HG03521 (cell line): Measurements from ENCODE around the gene CERS6.
"Not testable (repeated sequence)": the region's sequence is repeated elsewhere in the genome, so short reads cannot be mapped to it uniquely, and the experiment has no call there.

Source experiments
- ATAC-seq: cut with Tn5 transposase; IDR thresholded peaks from one replicate; pipeline ENCODE4 v1.9.1; 2021; ENCODE audit warnings: mild to moderate bottlenecking, moderate library complexity; ENCODE audit not compliant: unreplicated experiment

Gene CERS6

DNA sequence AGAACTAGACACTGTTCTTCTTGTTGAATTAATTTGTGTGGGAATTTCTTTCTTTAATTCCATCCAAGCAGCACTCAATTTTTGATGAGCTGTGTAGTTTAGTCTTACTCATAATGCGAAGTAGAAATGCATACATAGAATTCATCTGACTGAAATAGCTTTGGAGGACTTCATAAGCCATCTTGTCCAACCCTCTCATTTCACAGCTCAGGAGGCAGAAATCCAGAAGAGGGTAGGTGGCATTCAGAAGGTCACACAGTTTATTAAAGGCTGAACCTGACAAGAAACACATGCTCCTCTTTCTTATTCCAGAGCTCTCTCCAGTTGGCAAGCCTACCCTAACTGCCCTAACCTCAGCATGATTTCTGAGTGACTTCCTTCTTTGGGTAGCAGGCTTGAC lies 177.1 kb downstream of the CERS6 start:
- no peak for ATAC-seq

DNA sequence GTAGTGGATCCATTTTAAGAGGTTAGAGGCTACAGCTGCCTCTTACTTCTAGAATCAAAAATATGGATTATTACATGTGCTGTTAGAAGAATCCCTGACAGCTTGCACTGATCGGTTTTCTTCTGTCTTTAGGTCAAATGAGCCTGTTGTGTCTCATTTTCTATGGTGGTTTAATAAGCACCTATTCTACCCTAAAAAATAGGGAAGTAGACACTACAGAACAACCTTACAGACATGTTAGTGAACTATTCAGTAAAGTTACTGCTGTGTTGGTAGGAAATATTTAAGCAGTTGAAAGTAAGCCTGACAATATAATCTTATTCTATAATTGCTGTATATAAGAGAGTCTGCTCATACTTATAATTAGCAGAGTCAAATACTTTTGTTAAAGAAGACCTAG lies 177.8 kb downstream of the CERS6 start:
- peak; percentile 41 for ATAC-seq

DNA sequence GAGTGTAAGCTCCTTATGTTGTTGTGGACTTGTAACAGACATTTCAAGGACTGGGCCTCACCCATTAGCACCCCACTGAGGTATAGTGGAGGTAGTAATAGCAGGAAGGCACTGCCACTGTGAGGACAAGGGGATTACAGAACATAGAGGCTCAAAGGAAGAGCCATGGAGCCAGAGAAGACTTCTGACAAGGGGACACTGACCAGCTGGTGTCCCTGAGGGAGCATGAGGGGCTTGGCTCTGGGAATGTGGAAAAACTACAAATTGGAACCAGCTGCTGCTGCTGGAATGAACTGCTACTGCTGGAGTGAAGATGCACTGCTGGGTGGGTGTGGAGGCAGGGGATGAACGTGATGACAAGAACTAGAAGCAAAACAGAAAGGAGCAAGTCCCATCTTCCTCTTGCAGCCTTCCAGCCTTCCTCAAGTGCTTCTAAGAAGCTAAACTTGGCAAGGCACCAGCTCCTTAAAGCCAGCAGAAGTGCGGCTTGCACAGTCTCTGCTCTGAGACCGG lies 179.0 kb downstream of the CERS6 start:
- no peak for ATAC-seq

DNA sequence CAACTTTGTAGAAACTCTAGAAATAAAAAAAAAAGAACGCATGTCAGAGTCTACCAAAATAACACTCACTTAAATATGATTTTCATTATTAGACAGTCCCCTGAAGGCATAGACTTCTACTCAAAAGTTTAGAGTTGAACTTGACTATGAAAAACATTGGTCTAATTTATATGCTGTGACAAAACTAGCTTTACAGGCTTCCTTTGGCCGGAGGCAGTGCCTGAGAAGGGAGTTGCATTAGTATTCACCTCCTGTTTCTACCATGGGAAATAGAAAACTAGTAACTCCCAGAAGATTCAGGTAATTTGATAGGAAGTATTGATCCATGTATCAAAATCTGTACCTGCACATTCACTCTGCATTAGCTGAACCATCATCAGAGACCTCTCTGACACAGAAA lies 182.9 kb downstream of the CERS6 start:
- ATAC-seq = no peak

DNA sequence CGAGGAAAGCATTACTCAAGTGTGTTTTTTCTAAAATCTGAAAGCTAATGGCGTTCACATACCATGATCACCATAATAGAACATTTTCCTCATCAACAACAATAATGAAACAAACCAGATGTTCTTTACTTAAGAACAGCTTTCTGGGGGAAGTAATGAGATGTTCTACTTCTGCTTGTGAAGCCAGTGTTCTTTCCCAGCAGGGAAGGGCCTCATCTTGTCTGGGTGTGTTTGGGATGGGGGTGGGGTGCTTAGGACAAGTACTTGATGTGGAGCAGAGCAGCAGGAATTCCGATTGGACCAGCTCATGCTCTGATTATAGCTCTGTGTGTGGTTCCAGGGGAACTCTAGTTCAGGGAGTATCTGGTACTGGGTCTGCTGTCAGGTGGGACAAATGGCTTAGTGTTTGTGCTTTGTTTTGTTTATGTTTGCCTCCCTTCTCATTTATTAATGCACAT lies 183.4 kb downstream of the CERS6 start:
- no peak for ATAC-seq

DNA sequence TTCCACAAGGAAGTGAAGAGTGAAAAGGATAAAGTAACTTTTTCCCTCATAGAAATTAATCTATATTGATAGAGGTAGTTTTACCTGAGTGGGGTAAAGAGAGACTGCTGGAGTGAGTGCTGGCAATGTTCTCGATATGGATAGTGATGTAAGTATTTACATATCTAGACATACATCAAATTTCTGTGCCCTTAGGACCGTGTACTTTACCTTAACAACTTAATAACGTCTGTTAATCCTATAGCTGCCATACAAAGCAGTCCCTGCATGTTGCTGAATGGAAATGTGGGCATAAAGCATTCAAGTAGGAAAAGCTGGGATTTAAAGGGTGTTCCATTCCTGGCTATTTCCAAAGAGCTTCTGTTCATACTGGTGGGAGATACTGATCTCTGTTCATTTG lies 184.0 kb downstream of the CERS6 start:
- ATAC-seq = no peak

DNA sequence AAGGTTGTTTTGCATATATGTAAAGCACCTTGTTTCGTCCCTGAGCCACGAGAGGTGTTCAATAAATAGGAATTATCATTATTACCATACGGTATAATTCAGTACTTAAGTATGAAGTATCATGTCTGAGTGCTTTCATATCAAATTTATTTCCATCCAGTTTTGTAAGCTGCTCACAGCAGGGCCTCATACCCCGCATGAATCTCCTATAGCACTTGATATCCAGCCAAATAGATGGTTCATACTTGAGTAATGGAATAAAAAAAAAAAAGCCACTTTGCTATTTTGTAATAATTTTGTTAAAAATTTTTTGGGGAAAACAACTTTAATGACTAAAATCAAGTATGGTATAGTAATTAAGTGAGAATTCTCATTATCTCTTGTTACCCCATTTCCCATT lies 185.6 kb downstream of the CERS6 start:
- no peak for ATAC-seq

DNA sequence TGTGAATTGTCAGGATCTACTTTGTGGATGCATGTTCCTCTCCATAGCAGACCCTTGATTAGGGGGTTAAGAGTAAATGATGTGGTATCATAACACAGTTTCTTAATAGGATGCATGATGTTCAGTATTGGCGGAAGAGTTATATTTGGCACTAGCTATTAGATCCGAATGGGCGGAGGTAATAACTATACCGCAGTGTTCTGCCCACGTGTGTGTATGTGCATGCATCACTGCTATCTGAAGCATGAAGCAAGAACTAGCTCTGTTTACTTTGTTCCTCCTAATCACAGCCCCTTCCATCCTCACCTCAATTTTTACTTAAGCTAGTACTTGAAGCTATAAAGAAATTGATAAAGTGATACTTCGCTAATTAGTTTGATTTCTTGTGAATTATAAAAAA lies 186.8 kb downstream of the CERS6 start:
- ATAC-seq = no peak

DNA sequence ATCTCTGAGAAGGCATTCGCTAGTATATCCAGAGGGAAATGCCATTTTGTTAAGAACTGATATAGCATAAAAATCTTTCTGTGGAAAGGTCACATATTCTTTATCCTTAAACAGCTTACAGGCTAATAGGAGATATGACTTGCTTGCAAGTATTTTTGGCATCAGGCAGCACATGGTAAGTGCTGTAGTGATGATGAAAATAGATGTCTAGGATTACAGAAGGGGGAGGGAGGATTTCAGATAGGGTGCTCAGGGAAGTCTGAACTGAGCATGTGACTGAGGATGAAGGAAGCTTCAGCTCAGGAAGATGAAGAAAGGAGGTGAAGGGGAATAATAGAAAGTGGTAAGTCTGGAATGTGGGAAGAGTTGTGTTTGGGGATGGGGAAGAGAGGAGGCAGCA lies 187.9 kb downstream of the CERS6 start:
- no peak for ATAC-seq

DNA sequence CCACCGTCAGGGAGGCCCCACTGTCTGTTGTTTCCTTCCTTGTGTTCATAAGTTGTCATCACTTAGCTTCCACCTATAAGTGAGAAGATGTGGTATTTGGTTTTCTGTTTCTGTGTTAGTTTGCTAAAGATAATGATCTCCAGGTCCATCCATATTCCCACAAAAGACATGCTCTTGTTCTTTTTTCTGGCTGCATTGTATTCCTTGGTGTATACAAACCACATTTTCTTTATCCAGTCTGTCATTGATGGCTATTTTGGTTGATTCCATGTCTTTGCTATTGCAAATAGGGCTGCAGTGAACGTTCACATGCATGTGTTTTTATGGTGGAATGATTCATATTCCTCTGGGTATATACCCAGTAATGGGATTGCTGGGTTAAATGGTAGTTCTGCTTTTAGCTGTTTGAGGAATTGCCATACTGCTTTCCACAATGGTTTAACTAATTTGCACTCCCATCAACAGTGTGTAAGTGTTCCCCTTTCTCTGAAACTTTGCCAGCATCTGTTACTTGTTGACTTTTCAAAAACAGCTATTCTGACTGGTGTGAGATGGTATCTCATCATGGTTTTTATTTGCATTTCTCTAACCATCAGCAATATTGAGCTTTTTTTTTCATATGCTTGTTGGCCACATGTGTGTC lies 189.7 kb downstream of the CERS6 start:
- no peak for ATAC-seq

DNA sequence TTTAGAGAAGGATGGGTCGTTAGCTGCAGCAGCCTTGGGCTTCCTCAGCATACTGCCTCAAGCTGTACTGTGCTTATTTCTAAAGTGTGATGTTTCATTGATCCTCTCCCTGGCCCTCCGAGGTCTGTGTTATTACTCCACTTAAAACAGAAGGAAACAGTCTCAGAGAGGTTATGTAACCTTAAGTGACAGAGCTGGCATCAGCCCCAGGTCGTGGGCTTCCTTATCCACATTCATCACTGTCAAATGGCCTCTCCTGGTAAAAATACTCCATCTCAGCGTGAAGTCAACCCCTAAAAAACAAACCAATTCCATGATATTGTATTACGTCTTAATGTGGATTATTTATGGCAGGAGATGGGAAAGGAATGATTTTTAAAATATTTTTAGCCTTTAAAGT lies 193.0 kb downstream of the CERS6 start:
- ATAC-seq = no peak

DNA sequence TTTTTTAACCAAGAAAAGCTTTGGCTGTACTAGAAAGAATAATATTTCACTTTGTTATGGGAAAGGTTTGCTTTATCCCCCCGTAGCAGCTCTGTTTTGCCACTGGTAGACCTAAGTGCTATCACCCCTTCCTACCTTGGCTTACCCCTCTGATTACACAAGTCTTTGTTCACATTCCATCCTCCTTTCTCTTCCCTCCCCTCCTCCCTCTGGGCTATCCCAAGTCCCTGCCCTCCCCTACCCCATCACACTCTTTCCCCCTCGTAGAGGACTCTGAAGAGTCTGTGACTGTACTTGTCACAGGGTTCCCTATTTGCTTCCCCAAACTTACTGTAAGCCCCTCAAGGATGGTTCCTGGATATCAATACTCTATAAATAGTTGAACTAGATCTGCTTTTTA lies 193.5 kb downstream of the CERS6 start:
- ATAC-seq = no peak

DNA sequence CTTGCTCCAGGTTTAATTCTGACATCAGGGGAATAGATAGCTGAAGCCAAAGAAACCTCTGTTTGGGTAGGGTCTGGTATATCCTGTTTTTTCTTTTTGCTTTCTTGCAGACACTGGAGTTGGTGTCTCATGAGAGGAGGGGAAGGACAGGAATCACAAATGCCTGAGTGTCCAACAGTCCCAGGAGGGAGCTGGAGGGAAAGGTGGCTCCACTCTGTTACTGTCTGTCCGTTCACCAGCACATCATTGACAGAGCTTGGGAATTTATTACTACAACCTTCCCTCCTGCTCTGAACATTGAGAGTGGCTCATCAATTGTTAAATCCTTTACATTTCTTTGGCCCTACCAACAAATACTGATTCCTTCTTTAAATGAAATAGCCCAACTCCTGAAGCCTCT lies 194.1 kb downstream of the CERS6 start:
- ATAC-seq = no peak

DNA sequence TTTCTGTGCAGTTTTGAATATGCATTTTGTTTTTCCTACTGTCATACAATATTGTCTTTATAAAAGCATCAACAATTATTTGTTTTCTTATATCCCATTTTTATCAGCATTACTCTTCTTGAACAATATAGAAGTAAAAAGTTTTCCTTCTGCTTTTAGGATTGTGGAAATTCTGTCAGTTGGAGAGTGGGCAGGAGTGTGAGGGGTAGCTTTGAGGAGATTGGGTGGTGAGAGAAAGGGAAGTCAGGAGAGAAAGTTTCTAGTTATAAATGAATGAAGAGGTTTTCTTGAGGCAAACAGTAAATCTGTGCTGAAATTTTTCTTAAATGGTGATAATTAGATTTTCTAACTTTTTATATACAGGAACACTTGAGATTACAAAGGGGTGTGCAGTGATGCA lies 194.7 kb downstream of the CERS6 start:
- ATAC-seq = no peak

DNA sequence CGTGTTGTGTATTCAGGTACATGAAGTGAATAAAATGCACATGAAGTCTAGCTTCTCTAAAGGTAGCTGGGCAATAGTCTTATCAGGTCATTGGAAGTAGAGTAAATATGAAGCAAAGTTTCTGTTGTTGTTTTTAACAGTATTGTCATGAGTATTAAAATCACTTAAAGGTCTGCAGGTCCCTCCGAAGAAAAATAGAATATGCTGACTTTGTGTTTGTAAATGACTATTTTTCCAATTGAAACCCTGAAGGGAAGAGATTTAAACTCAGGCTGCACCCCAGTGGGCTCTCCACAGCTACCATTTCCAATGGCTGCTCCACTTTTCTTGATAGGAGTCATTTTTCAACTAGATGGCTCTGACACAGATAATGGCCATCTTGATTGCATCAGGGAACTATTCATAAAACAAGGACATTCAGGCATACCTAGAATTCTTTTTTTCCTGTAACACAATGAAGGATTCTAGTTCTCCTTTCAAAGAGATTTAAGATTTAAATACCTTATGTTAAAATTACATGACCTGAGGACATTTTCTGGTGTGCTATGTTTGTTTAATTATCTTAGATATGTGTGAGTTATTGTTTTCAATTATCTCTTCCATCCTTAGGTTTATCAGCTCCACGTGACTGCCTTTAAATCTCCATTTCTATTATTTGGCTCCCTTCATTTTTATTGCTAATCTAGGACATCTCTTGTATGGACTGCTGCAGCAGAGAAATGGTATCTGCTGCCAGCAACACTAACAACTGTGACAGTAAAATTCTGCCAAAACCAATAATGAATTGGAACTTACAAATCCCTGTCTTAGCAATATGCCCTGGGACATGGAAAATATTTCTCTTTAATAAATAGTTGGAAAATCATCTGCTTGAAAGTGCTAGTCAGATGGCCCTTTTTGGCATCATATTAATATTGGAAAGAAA lies 197.2 kb downstream of the CERS6 start:
- no peak for ATAC-seq

DNA sequence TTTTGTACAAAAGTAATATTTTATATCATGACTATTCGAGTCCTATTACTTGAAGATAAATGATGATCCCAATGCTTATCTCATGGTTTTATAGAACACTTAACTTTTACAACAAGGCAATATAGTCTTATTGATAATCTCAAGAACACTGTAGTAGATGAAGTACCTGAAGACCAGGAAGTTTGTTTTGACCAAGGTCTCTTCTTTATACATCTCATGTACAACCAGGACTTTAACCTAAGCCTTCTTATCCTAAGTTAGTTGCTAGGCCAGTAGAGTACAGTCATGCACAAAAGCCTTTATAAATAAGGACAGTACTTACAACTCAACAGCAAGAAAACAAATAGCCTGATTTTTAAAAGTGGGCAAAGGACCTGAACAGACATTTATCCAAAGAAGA lies 198.6 kb downstream of the CERS6 start:
- ATAC-seq = no peak

DNA sequence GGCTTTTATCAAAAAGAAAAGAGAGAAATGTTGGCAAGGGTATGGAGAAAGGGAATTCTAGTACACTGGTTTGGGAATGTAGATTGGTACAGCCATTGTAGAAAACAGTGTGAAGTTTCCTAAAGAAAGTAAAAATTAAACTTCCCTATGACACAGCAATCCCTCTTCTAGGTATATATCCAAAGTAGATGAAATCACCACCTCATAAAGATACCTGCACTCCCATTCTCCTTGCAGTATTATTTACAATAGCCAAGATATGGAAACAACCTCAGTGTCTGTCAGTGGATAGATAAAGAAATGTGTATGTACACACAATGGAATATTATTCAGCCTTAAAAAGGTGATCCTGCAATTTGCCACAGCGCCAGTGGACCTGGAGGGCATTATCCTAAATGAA lies 199.1 kb downstream of the CERS6 start:
- ATAC-seq = no peak

DNA sequence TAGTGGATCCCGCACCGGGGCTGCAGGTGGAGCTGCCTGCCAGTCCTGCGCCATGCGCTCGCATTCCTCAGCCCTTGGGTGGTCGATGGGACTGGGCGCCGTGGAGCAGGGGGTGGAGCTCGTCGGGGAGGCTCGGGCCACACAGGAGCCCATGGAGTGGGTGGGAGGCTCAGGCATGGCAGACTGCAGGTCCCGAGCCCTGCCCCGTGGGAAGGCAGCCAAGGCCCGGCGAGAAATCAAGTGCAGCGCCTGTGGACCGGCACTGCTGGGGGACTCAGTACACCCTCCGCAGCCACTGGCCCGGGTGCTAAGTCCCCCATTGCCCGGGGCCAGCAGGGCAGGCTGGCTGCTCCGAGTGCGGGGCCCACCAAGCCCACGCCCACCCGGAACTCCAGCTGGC lies 201.3 kb downstream of the CERS6 start:
- ATAC-seq = not testable (repeated sequence)

DNA sequence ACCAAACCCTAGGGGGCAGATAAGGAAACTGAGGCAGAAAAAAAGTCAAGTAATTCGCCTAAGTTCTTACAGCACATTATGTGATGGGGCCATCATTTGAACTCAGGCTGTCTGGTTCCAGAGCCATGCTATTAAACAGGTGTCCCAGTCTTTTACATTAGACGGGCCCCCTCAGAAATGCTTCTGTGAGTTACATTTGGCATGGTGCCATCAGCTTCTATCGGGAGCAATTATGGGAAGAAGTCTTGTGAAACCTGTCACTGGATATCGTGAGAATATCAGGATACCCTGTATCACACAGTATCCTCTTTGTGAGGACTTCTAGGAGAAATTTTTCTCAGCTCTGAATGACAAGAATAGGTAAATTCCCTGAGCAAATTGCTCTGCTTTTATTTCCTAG lies 202.6 kb downstream of the CERS6 start:
- no peak for ATAC-seq

DNA sequence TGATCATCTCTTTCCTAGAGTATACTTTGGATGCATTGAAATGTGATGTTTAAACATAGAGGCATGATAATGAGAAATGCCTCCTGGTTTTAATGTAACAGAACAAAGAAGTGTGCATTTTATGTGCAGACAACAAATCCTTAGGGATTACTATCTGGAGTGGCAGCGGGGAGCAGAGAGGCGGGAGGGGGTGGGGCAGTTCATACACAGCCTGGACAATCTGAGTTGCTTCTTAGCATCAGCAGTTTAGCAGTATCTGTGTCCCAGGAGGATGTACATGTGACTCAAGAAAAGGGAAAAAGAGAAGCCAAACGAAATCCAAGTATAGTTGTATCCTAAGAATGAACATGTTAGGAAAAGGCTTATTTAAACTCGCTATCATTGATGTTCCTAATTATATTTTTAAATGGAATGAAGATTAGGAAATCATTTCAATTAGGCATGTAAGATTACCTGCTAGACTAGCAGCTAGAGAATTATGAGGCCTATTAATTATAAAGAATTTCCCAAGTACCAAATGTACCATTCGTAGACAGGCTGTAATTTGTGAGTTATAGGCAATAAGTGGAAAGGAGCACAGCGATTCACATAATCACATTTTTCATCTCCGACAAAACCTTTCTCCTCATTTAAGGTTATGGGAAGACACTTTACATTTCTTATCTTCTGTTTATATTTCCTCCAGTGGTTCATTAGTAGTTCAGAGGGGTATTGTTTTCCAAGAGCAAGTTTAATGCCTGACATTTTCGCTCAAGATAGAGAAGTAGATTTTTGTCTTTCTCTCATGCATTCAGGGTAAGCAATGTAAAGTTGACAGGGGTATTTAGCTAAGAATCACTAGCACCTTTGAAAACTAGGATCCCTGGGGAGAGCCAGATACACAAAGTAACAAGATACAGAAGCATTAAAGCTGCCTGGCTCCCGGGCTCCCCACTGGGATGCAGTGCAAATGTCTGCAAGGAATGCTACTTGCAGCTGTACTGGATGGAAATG lies 205.1 kb downstream of the CERS6 start:
- ATAC-seq = no peak

DNA sequence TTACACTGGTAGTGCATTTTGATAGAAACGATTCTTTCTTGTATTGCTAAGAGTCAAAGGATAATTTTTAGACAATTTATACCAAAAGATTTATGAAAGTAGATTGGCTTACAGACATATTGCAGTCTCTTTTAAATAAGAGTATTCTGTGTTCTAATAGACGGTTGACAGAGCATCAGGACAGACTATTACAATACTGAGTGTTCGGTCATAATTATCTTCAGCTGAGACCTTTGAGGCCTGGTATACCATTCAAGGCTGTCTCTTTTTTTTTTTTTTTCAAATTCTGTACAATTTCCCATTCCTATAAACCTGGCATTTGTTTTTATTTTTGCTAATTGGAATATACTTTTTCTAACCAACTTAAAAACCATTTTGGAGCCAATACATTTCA lies 205.8 kb downstream of the CERS6 start:
- ATAC-seq = no peak
